Fibroblast of the aortic adventitia (primary cell): ENCODE measurements around the gene USP28. TPM values are rescaled to one million over a fixed set of nuclear protein-coding genes. Genes with fewer than 3 reads are reported as not detected.
"Not testable (repeated sequence)": the region's sequence is repeated elsewhere in the genome, so short reads cannot be mapped to it uniquely, and the experiment has no call there.

Experiments
- DNase-seq: peaks from one replicate; pipeline ENCODE4 v3.0.0-alpha.2; 2010; ENCODE audit warnings: low read depth
- H3K4me3 ChIP-seq: 2 replicates; pipeline ENCODE4 v1.5.1; 2011; ENCODE audit warnings: low read depth, mild to moderate bottlenecking, control low read depth, low read length, moderate library complexity
- total RNA-seq: library from RNA; depleted of rRNA; stranded (reverse); fragments of >200 nt; gene quantifications from 2 replicates; pipeline ENCODE4 v1.2.3, GENCODE V29; 2012; ENCODE audit warnings: low replicate concordance
- TF ChIP-seq, protein P1 (sequence below): IDR thresholded peaks from 2 replicates; pipeline ENCODE4 v1.5.1; 2011; ENCODE audit warnings: mild to moderate bottlenecking, low read length, control low read depth, inconsistent platforms; ENCODE audit not compliant: insufficient read depth

Gene USP28
- total RNA-seq, 1 donor: 22.4 TPM

DNA sequence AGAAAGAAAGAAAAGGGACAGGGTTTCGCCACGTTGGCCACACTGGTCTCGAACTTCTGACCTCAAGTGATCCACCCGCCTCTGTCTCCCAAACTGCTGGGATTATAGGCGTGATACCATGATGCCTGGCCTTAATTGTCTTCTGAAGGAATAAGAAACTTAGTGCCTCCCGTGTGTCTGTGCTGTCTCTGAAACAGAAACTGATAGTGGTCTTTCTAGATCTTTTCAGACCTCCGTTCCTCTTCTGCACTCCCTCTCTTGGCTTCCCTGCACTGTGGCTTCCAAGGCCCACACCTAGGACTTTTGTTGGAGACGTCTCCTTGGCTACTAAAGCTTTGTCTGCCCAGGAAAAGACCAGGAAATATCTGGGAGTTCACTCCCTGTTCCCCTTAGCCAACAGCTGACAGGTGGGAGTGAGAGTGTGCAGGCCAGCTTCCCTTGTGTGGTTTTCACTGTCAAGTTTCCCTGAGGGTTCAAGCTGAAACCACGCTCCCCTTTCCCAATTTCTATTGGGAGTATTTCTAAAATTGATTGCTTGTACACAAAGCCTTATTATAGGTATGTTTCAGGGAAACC is 19.1 kb upstream of the USP28 start:
- no peak overlapping the region for H3K4me3 ChIP-seq
- DNase-seq: no peak
- TF ChIP-seq, protein P1, sequence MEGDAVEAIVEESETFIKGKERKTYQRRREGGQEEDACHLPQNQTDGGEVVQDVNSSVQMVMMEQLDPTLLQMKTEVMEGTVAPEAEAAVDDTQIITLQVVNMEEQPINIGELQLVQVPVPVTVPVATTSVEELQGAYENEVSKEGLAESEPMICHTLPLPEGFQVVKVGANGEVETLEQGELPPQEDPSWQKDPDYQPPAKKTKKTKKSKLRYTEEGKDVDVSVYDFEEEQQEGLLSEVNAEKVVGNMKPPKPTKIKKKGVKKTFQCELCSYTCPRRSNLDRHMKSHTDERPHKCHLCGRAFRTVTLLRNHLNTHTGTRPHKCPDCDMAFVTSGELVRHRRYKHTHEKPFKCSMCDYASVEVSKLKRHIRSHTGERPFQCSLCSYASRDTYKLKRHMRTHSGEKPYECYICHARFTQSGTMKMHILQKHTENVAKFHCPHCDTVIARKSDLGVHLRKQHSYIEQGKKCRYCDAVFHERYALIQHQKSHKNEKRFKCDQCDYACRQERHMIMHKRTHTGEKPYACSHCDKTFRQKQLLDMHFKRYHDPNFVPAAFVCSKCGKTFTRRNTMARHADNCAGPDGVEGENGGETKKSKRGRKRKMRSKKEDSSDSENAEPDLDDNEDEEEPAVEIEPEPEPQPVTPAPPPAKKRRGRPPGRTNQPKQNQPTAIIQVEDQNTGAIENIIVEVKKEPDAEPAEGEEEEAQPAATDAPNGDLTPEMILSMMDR: no peak

DNA sequence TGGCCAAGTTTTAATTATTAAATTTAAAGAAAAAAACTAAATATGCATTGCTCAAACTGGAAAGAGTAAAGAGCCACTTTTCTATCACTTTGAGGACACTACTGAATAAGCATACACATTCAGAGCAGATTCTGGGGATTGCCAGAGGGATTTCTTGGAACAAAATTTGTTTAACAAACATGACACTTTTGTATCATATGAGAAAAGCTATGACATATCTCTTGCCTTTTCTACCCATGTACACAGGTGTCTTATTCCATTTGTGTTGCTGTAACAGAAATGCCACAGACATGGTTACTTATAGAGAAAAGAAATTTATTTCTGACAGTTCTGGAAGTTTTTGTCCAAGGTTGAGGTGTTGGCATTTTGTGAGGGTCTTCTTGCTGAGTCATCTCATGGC is 13.5 kb upstream of the USP28 start:
- no peak for DNase-seq

DNA sequence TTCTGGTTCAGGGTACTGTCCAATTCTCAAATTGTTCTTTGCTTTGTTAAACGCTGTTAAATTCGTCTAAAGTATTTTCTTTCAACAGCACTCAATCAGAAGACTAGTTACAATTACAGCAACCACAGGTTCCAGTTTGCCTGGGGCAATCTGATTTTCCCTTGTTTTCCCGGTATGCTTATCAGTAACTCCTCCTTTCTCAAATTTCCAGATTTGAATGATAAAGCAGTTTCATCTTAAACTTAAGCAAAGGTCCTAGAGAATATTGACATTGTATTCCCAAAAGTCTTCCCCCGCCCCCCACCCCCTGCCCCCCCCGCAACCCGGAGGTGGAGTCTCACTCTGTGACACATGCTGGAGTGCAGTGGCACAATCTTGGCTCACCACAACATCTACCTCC is 10.5 kb upstream of the USP28 start:
- TF ChIP-seq, protein P1: no peak
- H3K4me3 ChIP-seq: no peak overlapping the region
- DNase-seq: no peak

More for the DNA sequence above, 13.5 kb upstream of the USP28 start:
- TF ChIP-seq, protein P1: no peak
- no peak overlapping the region for H3K4me3 ChIP-seq

DNA sequence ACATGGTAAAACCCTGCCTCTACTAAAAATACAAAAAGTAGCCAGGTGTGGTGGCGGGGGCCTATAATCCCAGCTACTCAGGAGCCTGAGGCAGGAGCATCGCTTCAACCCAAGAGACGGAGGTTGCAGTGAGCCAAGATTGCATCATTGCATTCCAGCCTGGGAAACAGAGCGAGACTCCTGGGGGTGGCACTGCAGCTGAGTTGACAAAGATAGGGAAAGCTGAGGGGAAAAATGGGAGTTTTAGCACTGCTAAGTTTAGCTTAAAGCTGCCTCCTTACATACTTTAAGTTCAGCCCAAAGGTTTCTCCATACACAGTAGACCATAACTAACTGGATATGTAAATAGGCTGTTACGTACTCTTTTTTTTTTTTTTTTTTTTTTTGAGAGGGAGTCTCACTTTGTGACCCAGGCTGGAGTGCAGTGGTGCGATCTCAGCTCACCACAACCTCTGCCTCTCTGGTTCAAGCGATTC is 9.0 kb upstream of the USP28 start:
- H3K4me3 ChIP-seq: no peak overlapping the region
- peak; percentile 48 for DNase-seq
- TF ChIP-seq, protein P1: no peak

DNA sequence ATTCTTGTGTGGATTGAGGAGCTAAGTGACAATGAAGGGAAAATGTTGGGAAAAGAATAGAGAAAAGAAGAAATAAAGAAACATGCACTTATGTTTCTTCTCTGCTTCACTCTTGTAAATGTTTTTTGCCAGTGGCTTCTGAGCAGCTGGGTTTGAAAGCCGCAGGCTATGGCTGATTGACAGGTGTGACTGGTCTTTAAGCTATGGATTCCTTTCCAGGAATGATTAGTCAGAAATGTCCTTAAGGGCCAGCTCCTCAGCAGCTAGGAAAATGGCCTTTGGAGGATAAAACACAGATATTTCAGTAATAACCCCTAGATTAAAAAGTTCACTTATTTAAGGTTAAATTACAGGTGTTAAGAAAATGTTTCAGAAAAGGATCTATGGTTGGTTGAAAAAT is 6.5 kb upstream of the USP28 start:
- no peak for DNase-seq
- H3K4me3 ChIP-seq: no peak overlapping the region
- TF ChIP-seq, protein P1: no peak

DNA sequence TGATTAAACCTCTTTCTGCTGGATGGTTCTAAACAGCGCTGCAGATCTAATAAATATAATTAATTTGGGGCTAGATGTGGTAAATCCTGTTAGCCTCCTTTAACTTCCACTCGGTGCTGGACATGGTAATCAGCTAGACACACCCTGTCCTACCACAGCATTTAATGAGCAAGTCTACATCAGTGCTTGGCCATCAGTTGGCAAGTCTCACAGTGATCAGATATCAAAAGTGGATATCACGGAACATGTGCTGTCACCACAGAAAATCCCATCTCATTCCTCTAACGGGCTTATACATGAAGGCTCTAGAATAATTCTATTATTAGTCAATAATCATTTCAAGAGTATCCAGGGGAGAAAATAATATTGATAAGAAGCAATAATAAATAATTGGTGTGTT is 5.6 kb upstream of the USP28 start:
- DNase-seq: no peak
- H3K4me3 ChIP-seq: no peak overlapping the region
- TF ChIP-seq, protein P1: no peak

DNA sequence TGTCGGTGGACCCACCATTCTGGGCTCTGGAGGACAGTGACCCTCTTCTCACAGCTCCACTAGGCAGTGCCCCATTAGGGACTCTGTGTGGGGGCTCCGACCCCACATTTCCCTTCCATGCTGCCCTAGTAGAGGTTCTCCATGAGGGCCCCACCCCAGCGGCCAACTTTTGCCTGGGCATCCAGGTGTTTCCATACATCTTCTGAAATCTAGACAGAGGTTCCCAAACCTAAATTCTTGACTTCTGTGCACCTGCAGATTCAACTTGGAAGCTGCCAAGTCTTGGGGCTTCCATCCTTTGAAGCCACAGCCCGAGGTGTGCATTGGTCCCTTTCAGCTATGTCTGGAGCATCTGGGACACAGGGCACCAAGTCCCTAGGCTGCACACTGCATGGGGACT is 4.1 kb upstream of the USP28 start:
- H3K4me3 ChIP-seq, DNase-seq: not testable (repeated sequence)
